GM12873 (cell line): ENCODE measurements around the gene ATRN.

Source experiments
- CTCF ChIP-seq: IDR thresholded peaks from 2 replicates; pipeline ENCODE4 v1.5.1; 2012; ENCODE audit warnings: low read depth, mild to moderate bottlenecking, moderate library complexity, low read length, control low read depth; ENCODE audit not compliant: insufficient read depth; ENCODE audit errors: missing control alignments

Gene ATRN

GRCh38 chr20:3470627-3471396, at the start of gene ATRN:
ATRN (plus strand) TSS chr20:3471018; CDS start chr20:3471108, 90 bp downstream.
- no peak for TF ChIP-seq CTCF

GRCh38 chr20:3421985-3422384, 48.8 kb upstream of the ATRN start:
- no peak for TF ChIP-seq CTCF

GRCh38 chr20:3423126-3423525, 47.7 kb upstream of the ATRN start:
- TF ChIP-seq CTCF = no peak

DNA sequence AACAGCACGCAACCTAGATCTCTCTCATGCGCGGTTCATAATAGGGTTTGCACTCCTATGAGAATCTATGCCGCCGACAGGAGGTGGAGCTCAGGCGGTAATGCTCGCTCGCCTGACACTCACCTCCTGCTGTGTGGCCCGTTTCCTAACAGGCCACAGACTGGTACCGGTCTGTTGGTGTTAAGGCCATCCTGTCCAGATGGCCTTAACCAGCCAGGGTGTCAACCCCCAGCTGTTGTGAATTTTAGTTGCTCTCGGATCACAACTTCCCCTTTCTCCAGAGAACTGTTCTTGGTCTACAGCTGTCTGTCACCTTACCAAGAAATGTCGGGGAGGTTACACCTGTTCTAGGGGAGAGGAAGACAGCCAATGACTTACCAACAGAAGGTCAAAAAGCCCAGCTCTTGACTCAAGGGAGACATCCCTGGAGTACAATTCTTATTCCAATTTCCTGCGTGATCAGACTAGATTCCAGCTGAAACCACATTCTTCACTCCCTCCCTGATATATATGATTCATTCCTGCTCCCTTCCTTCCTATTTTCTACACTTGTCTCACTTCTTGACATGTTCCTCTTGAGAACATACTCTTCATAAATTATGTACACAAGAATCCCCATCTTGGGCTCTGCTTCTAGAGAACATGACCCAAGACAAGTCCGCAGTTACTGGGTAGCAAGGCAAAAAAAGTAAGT, 40.3 kb upstream of the ATRN start:
- TF ChIP-seq CTCF = no peak

DNA sequence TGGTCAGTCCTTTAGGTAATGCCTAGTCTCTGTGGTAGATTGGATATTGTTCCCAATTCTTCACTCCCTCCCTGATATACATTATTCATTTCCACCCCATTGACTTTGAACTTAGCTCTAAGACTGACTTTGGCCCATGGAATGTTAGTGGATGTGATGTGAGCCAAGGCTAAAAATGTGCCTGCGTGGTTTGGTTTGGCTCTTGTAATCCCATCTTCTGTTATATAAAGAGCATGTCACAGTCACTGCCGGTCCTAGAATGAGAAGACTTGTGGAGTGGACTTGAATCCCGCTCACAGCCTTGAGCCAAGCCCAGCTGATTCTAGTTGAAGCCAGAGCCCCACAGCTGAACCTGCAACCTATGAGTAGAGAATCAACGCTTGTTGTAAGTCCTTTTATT, 39.7 kb upstream of the ATRN start:
- no peak for TF ChIP-seq CTCF

DNA sequence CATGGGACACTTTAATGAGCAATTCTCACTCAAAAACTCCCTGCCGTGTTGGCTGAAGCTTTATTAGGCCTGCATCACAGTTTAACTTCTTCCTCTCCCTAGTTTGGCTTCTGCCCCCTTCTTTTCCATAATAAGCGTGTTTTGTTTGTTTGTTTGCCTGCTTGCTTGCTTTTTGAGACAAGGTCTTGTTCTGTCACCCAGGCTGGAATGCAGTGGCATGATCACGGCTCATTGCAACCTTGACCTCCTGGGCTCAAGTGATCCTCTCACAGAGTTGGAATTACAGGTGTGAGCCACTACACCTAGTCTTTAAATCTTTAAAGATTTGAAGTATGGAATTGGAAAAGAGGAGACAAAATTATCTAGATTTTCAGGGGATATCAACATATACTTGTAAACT, 38.0 kb upstream of the ATRN start:
- no peak for TF ChIP-seq CTCF

- no peak for TF ChIP-seq CTCF
Measured at GRCh38 chr20:3433744-3434143, 37.1 kb upstream of the ATRN start.
